Colonic mucosa (tissue), 4 donors: ENCODE results near the gene MBD3L2B. TPM values are rescaled to one million over a fixed set of nuclear protein-coding genes. Genes with fewer than 3 reads are reported as not detected.

Experiments
- DNase-seq: peaks from one replicate; pipeline ENCODE4 v3.0.0-alpha.2; 2020
- H3K27ac ChIP-seq: fragments of 200-600 bp; one replicate; pipeline ENCODE4 v1.8.0; 2021
- H3K27me3 ChIP-seq: fragments of 200-600 bp; one replicate; pipeline ENCODE4 v1.8.0; 2021
- H3K36me3 ChIP-seq: fragments of 200-600 bp; one replicate; pipeline ENCODE4 v1.8.0; 2021
- H3K4me1 ChIP-seq: fragments of 200-600 bp; one replicate; pipeline ENCODE4 v1.8.0; 2021; ENCODE audit warnings: mild to moderate bottlenecking
- H3K4me3 ChIP-seq: fragments of 200-600 bp; one replicate; pipeline ENCODE4 v1.8.0; 2021
- H3K9ac ChIP-seq, 2 donors: one replicate each; pipeline ENCODE4 v1.7.0; 2013; ENCODE audit warnings: control low read depth in 2 of 2, low read depth in 2 of 2, low read length in 2 of 2
- H3K9me3 ChIP-seq: fragments of 200-600 bp; one replicate; pipeline ENCODE4 v1.8.0; 2021
- CTCF ChIP-seq: fragments of 200-600 bp; IDR thresholded peaks from one replicate; pipeline ENCODE4 v1.8.0; 2022; ENCODE audit warnings: antibody characterized with exemption, mild to moderate bottlenecking
- intact Hi-C: fragments of 100-400 bp; cut with DNase I; formaldehyde crosslinking; loops from one replicate; pipeline ENCODE4 v1.14.1; 2022
- total RNA-seq, 2 donors: library from RNA; stranded (reverse); fragmentation: NEBNext Ultra II Directional in 1 of 2; extraction: Animal tissue kit (Norgen Biotek cat#: 25700) in 1 of 2; gene quantifications; one replicate each; pipeline ENCODE4 v1.2.1, GENCODE V29; 2021
- donor health status: healthy.
- donor health status: DM: no; HTN: no; CAD: no.
- donor health status: DM: no; HTN: no; CAD: no.

MBD3L2B gene
- total RNA-seq, 2 donors from 2014 or later, result not detected

GRCh38 chr19:7006135-7006704, 15.0 kb downstream of the MBD3L2B start:
- no peak for DNase-seq
- intact Hi-C loops, result no loop called here
- H3K4me1 ChIP-seq, result no peaks in the 10 kb centered on the region
- no peaks in the 10 kb centered on the region for H3K36me3 ChIP-seq
- H3K27ac ChIP-seq, result no peak overlapping the region
- H3K27me3 ChIP-seq, result no peaks in the 10 kb centered on the region
- no peak for TF ChIP-seq CTCF
- no peak overlapping the region for H3K4me3 ChIP-seq
- H3K9ac ChIP-seq, result no peak overlapping the region
- H3K9me3 ChIP-seq, result no peaks in the 10 kb centered on the region

- H3K4me3 ChIP-seq, result no peak overlapping the region
- H3K9ac ChIP-seq, result no peak overlapping the region
- no peaks in the 10 kb centered on the region for H3K27me3 ChIP-seq
- H3K27ac ChIP-seq, result no peak overlapping the region
- intact Hi-C loops, result no loop called here
- H3K4me1 ChIP-seq, result no peaks in the 10 kb centered on the region
- peak; percentile 86 for TF ChIP-seq CTCF
- H3K36me3 ChIP-seq, result no peaks in the 10 kb centered on the region
- no peak for DNase-seq
- H3K9me3 ChIP-seq, result no peaks in the 10 kb centered on the region
Observed at GRCh38 chr19:7004313-7004931, 16.8 kb downstream of the MBD3L2B start.

GRCh38 chr19:7000816-7001215, 20.4 kb downstream of the MBD3L2B start:
- Histone ChIP-seq H3K9me3 (no peaks in the 10 kb centered on the region), H3K4me3 (no peak overlapping the region), H3K36me3 (no peaks in the 10 kb centered on the region), H3K4me1 (no peaks in the 10 kb centered on the region), H3K9ac (no peak overlapping the region), H3K27ac (peak overlapping the region; percentile 32), H3K27me3 (no peaks in the 10 kb centered on the region)
- no peak for DNase-seq
- TF ChIP-seq CTCF, result no peak
- intact Hi-C loops, result no loop called here

- Histone ChIP-seq H3K27ac (peak overlapping the region; percentile 32), H3K36me3 (no peaks in the 10 kb centered on the region), H3K4me3 (no peak overlapping the region), H3K27me3 (no peaks in the 10 kb centered on the region), H3K4me1 (no peaks in the 10 kb centered on the region), H3K9me3 (no peaks in the 10 kb centered on the region), H3K9ac (no peak overlapping the region)
- DNase-seq, result no peak
- intact Hi-C loops, result no loop called here
- TF ChIP-seq CTCF, result no peak
Observed at GRCh38 chr19:7000333-7000732, 20.9 kb downstream of the MBD3L2B start.

- no peak overlapping the region for H3K4me3 ChIP-seq
- intact Hi-C loops, result no loop called here
- TF ChIP-seq CTCF, result no peak
- DNase-seq, result no peak
- no peak overlapping the region for H3K9ac ChIP-seq
- no peaks in the 10 kb centered on the region for H3K27me3 ChIP-seq
- H3K4me1 ChIP-seq, result no peaks in the 10 kb centered on the region
- no peaks in the 10 kb centered on the region for H3K9me3 ChIP-seq
- no peak overlapping the region for H3K27ac ChIP-seq
- H3K36me3 ChIP-seq, result no peaks in the 10 kb centered on the region
Observed at GRCh38 chr19:6999933-7000332, 21.3 kb downstream of the MBD3L2B start.
